SU-DHL-6 (cell line): ENCODE data around the gene TPP1.

ENCODE experiments used
- H2AFZ ChIP-seq: fragments of 200-600 bp; sonication (generic); 2 replicates; pipeline ENCODE4 v1.6.1; 2014; ENCODE audit warnings: low read depth, mild to moderate bottlenecking, moderate library complexity, mixed read lengths, antibody characterized with exemption, low read length; ENCODE audit not compliant: severe bottlenecking
- H3F3A ChIP-seq: fragments of 200-600 bp; shearing (Covaris generic); 2 replicates; pipeline ENCODE4 v1.6.0; 2016; ENCODE audit warnings: antibody characterized with exemption, mild to moderate bottlenecking; ENCODE audit not compliant: insufficient read depth
- H3K27ac ChIP-seq: fragments of 200-600 bp; sonication (generic); 2 replicates; pipeline ENCODE4 v1.5.1; 2016; ENCODE audit warnings: low read depth, mild to moderate bottlenecking, low read length, moderate library complexity, mixed read lengths
- H3K27me3 ChIP-seq: fragments of 200-600 bp; sonication (generic), shearing (Covaris generic); 2 replicates; pipeline ENCODE4 v1.6.0; 2014; ENCODE audit warnings: mild to moderate bottlenecking, low read length
- H3K36me3 ChIP-seq: fragments of 200-600 bp; sonication (generic); 2 replicates; pipeline ENCODE4 v1.6.1; 2014; ENCODE audit warnings: mild to moderate bottlenecking, low read length, mixed read lengths
- H3K4me2 ChIP-seq: fragments of 300-600, 200-600 bp; shearing (Covaris generic), sonication (generic); 2 replicates; pipeline ENCODE4 v1.6.0; 2014; ENCODE audit warnings: low read length, low read depth, mild to moderate bottlenecking; ENCODE audit not compliant: poor library complexity, severe bottlenecking
- H3K4me3 ChIP-seq: fragments of 200-600 bp; sonication (generic); 2 replicates; pipeline ENCODE4 v1.5.1; 2014; ENCODE audit warnings: antibody characterized with exemption, low read length, mild to moderate bottlenecking, mixed read lengths; ENCODE audit not compliant: insufficient read depth, poor library complexity, severe bottlenecking
- H3K79me2 ChIP-seq: fragments of 200-600 bp; sonication (generic); 2 replicates; pipeline ENCODE4 v1.6.1; 2014; ENCODE audit warnings: mild to moderate bottlenecking, low read length, moderate library complexity; ENCODE audit not compliant: insufficient read depth
- H3K9ac ChIP-seq: fragments of 200-600 bp; sonication (generic); 2 replicates; pipeline ENCODE4 v1.7.0; 2014; ENCODE audit warnings: mild to moderate bottlenecking, low read length
- H3K9me2 ChIP-seq: fragments of 200-600 bp; sonication (generic); replicated peaks from 2 replicates; pipeline ENCODE4 v1.6.1; 2014; ENCODE audit warnings: low read length; ENCODE audit not compliant: insufficient read depth
- H3K9me3 ChIP-seq: fragments of 200-600 bp; sonication (generic); 2 replicates; pipeline ENCODE4 v1.6.1; 2014; ENCODE audit warnings: low read length, mixed read lengths; ENCODE audit not compliant: insufficient read depth
- H4K20me1 ChIP-seq: fragments of 200-600 bp; sonication (generic); 2 replicates; pipeline ENCODE4 v1.6.1; 2014; ENCODE audit warnings: low read depth, mild to moderate bottlenecking, antibody characterized with exemption, low read length, moderate library complexity, mixed read lengths
- EZH2phosphoT487 ChIP-seq: fragments of 200-600 bp; sonication (generic), shearing (Covaris generic); conservative IDR thresholded peaks from 2 replicates; pipeline ENCODE4 v1.6.1; 2018; ENCODE audit warnings: mild to moderate bottlenecking, antibody characterized with exemption, low read length, moderate library complexity, mixed read lengths
- TF ChIP-seq, protein P1 (sequence below): fragments of 200-600 bp; sonication (generic); IDR thresholded peaks from one replicate; pipeline ENCODE4 v1.5.1; 2017; ENCODE audit warnings: antibody characterized with exemption, mild to moderate bottlenecking, low read length, moderate library complexity; ENCODE audit not compliant: insufficient read depth, poor library complexity, severe bottlenecking

The TPP1 gene

GRCh38 chr11:6652182-6652581 lies 33.0 kb upstream of the TPP1 start:
- H3K9me2 ChIP-seq: no peaks in the 10 kb centered on the region
- H3K27me3 ChIP-seq: no peaks in the 10 kb centered on the region
- H3K27ac ChIP-seq: no peak overlapping the region
- H3K9ac ChIP-seq: no peak overlapping the region
- H3K36me3 ChIP-seq: no peaks in the 10 kb centered on the region
- no peaks in the 10 kb centered on the region for H3K79me2 ChIP-seq
- no peak overlapping the region for H3K4me2 ChIP-seq
- H2AFZ ChIP-seq: no peak overlapping the region
- H3K9me3 ChIP-seq: no peaks in the 10 kb centered on the region
- no peaks in the 10 kb centered on the region for H4K20me1 ChIP-seq
- TF ChIP-seq, protein P1, sequence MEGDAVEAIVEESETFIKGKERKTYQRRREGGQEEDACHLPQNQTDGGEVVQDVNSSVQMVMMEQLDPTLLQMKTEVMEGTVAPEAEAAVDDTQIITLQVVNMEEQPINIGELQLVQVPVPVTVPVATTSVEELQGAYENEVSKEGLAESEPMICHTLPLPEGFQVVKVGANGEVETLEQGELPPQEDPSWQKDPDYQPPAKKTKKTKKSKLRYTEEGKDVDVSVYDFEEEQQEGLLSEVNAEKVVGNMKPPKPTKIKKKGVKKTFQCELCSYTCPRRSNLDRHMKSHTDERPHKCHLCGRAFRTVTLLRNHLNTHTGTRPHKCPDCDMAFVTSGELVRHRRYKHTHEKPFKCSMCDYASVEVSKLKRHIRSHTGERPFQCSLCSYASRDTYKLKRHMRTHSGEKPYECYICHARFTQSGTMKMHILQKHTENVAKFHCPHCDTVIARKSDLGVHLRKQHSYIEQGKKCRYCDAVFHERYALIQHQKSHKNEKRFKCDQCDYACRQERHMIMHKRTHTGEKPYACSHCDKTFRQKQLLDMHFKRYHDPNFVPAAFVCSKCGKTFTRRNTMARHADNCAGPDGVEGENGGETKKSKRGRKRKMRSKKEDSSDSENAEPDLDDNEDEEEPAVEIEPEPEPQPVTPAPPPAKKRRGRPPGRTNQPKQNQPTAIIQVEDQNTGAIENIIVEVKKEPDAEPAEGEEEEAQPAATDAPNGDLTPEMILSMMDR: no peak
- TF ChIP-seq EZH2phosphoT487: no peak
- no peaks in the 10 kb centered on the region for H3F3A ChIP-seq
- no peak overlapping the region for H3K4me3 ChIP-seq

DNA sequence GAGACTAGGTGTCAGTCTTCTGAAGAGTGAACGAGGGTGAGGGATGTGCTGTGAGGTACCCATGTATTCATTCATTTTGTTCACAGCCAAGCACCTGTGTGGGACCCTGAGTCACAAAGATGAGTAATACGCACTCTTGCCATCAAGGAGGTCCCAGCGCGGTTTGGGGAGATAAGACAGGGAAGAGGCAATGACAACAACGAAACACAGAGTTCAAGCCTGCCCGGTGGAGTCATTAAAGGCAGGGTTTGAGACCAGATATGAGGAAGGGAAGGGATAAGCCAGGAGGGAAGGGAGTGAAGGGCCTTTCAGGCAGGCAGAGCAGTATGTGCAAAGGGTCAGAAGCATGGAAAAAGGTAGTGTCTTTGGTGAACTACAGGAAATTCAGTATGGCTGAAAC lies 31.8 kb upstream of the TPP1 start:
- Histone ChIP-seq H3K27ac (no peak overlapping the region), H3K9me3 (no peaks in the 10 kb centered on the region), H3K9ac (no peak overlapping the region), H4K20me1 (no peaks in the 10 kb centered on the region), H3K4me2 (no peak overlapping the region), H3K79me2 (no peaks in the 10 kb centered on the region), H3K27me3 (no peaks in the 10 kb centered on the region), H3K9me2 (no peaks in the 10 kb centered on the region), H3K36me3 (no peaks in the 10 kb centered on the region), H2AFZ (no peak overlapping the region), H3F3A (no peaks in the 10 kb centered on the region), H3K4me3 (no peak overlapping the region)
- TF ChIP-seq, protein P1: no peak
- no peak for TF ChIP-seq EZH2phosphoT487

- Histone ChIP-seq H3K4me2 (no peak overlapping the region), H4K20me1 (no peaks in the 10 kb centered on the region), H2AFZ (no peak overlapping the region), H3K9me2 (no peaks in the 10 kb centered on the region), H3K9me3 (no peaks in the 10 kb centered on the region), H3K9ac (no peak overlapping the region), H3K79me2 (no peaks in the 10 kb centered on the region), H3K27ac (no peak overlapping the region), H3K4me3 (no peak overlapping the region), H3K36me3 (no peaks in the 10 kb centered on the region), H3K27me3 (no peaks in the 10 kb centered on the region), H3F3A (no peaks in the 10 kb centered on the region)
- no peak for TF ChIP-seq EZH2phosphoT487
- TF ChIP-seq, protein P1: no peak
Measured at GRCh38 chr11:6650104-6650503, 30.9 kb upstream of the TPP1 start.

GRCh38 chr11:6648501-6648900 lies 29.3 kb upstream of the TPP1 start:
- Histone ChIP-seq H3K36me3 (no peaks in the 10 kb centered on the region), H3K9me2 (no peaks in the 10 kb centered on the region), H4K20me1 (no peaks in the 10 kb centered on the region), H3F3A (no peaks in the 10 kb centered on the region), H2AFZ (no peak overlapping the region), H3K9ac (no peak overlapping the region), H3K27ac (no peak overlapping the region), H3K27me3 (no peaks in the 10 kb centered on the region), H3K4me2 (no peak overlapping the region), H3K9me3 (no peaks in the 10 kb centered on the region), H3K79me2 (no peaks in the 10 kb centered on the region), H3K4me3 (no peak overlapping the region)
- TF ChIP-seq, protein P1: no peak
- no peak for TF ChIP-seq EZH2phosphoT487
